ENCODE results near the gene ANO7. TPM values are rescaled to one million over a fixed set of nuclear protein-coding genes. Genes with fewer than 3 reads are reported as not detected.

ANO7 gene
- total RNA-seq, 1 experiment from 2014 or later: 0.84 TPM

DNA sequence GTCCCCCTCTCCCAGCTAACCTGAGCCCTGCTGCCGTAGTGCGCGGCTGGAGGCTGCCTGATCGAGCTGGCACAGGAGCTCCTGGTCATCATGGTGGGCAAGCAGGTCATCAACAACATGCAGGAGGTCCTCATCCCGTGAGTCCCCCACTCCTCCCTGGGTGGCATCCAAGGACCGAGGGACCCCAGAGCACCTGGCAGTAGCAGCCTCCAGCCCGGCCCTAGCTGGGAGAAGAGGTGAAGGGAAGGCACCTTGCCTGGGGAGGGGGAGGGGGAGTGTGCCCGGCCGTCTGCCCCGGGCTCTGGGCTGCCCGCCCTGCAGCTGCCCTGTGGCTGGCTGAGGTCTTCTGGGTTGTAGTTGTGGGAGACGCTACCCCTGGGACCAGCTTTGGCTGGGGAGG, 26.3 kb downstream of the ANO7 start:
- no peak for DNase-seq (ENCODE audit: low read depth, low spot score)
- peaks cover 7 to 9% of the 10 kb centered on the region in 2 experiments; a peak in 3 of 4 replicates for H3K4me1 ChIP-seq (ENCODE audit: control insufficient read depth in 1 of 2, insufficient read depth in 2 of 2, low read length in 2 of 2)
- ChIA-PET RAD21 (ENCODE audit: low non-redundant PET in 1 of 2, low total read pairs in 2 of 2, uncharacterized antibody in 2 of 2, unreplicated experiment in 2 of 2) (no interaction called here), CTCF (no interaction called here), POLR2A (no interaction called here)
- intact Hi-C loops (cut with micrococcal nuclease): no loop called here
- no peaks in the 10 kb centered on the region for H4K20me1 ChIP-seq (ENCODE audit: insufficient read depth)
- H3K36me3 ChIP-seq (ENCODE audit: control insufficient read depth in 1 of 2, insufficient read depth in 2 of 2, low read length in 2 of 2): no peaks in the 10 kb centered on the region
- no TSS peak for BruUV-seq (replicated peaks)
- H3K9me2 ChIP-seq (ENCODE audit: insufficient read depth): no peaks in the 10 kb centered on the region
- H2AFZ ChIP-seq (ENCODE audit: low read depth, low read length, poor library complexity, severe bottlenecking): no peak overlapping the region
- no peak for ATAC-seq
- no peaks in the 10 kb centered on the region for H3K9me3 ChIP-seq (ENCODE audit: control insufficient read depth in 1 of 2, insufficient read depth in 1 of 2, low read depth in 1 of 2, low read length in 2 of 2)
- H3K79me2 ChIP-seq (ENCODE audit: insufficient read depth, low read length): no peaks in the 10 kb centered on the region
- no peak overlapping the region for H3K27ac ChIP-seq (ENCODE audit: low read depth, low read length)
- H3K9ac ChIP-seq (ENCODE audit: low read length): no peak overlapping the region
- H3K4me3 ChIP-seq (replicated peaks in 1 of 2; ENCODE audit: low read depth in 1 of 2, low read length in 2 of 2): no peak overlapping the region
- no peak overlapping the region for H3K4me2 ChIP-seq (ENCODE audit: low read length)
- H3K27me3 ChIP-seq (ENCODE audit: insufficient read depth, low read length): no peaks in the 10 kb centered on the region
- no peak for TF ChIP-seq YY1 (IDR thresholded peaks at IDR 0.05; ENCODE audit: extremely low read depth, insufficient replicate concordance, low read depth, low read length)
- TF ChIP-seq TCF7L2 (IDR thresholded peaks at IDR 0.05; ENCODE audit: borderline replicate concordance, extremely low read depth, insufficient read depth, insufficient read length): no peak
- TF ChIP-seq, protein P1, sequence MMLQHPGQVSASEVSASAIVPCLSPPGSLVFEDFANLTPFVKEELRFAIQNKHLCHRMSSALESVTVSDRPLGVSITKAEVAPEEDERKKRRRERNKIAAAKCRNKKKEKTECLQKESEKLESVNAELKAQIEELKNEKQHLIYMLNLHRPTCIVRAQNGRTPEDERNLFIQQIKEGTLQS (IDR thresholded peaks at IDR 0.05): no peak
- TF ChIP-seq ZNF274 (IDR thresholded peaks at IDR 0.05; ENCODE audit: low read depth, low read length): no peak
- TF ChIP-seq, protein P2, sequence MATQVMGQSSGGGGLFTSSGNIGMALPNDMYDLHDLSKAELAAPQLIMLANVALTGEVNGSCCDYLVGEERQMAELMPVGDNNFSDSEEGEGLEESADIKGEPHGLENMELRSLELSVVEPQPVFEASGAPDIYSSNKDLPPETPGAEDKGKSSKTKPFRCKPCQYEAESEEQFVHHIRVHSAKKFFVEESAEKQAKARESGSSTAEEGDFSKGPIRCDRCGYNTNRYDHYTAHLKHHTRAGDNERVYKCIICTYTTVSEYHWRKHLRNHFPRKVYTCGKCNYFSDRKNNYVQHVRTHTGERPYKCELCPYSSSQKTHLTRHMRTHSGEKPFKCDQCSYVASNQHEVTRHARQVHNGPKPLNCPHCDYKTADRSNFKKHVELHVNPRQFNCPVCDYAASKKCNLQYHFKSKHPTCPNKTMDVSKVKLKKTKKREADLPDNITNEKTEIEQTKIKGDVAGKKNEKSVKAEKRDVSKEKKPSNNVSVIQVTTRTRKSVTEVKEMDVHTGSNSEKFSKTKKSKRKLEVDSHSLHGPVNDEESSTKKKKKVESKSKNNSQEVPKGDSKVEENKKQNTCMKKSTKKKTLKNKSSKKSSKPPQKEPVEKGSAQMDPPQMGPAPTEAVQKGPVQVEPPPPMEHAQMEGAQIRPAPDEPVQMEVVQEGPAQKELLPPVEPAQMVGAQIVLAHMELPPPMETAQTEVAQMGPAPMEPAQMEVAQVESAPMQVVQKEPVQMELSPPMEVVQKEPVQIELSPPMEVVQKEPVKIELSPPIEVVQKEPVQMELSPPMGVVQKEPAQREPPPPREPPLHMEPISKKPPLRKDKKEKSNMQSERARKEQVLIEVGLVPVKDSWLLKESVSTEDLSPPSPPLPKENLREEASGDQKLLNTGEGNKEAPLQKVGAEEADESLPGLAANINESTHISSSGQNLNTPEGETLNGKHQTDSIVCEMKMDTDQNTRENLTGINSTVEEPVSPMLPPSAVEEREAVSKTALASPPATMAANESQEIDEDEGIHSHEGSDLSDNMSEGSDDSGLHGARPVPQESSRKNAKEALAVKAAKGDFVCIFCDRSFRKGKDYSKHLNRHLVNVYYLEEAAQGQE (IDR thresholded peaks at IDR 0.05; ENCODE audit: low read depth): no peak
- no peak for TF ChIP-seq EZH2 (IDR thresholded peaks at IDR 0.05)
- TF ChIP-seq, protein P3, sequence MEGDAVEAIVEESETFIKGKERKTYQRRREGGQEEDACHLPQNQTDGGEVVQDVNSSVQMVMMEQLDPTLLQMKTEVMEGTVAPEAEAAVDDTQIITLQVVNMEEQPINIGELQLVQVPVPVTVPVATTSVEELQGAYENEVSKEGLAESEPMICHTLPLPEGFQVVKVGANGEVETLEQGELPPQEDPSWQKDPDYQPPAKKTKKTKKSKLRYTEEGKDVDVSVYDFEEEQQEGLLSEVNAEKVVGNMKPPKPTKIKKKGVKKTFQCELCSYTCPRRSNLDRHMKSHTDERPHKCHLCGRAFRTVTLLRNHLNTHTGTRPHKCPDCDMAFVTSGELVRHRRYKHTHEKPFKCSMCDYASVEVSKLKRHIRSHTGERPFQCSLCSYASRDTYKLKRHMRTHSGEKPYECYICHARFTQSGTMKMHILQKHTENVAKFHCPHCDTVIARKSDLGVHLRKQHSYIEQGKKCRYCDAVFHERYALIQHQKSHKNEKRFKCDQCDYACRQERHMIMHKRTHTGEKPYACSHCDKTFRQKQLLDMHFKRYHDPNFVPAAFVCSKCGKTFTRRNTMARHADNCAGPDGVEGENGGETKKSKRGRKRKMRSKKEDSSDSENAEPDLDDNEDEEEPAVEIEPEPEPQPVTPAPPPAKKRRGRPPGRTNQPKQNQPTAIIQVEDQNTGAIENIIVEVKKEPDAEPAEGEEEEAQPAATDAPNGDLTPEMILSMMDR (IDR thresholded peaks at IDR 0.05 in 2 of 3, conservative IDR thresholded peaks at IDR 0.05 in 1 of 3; ENCODE audit: borderline replicate concordance in 1 of 3, insufficient read depth in 1 of 3, low read depth in 2 of 3, low read length in 2 of 3): no peak
- TF ChIP-seq RAD21 (IDR thresholded peaks at IDR 0.05; ENCODE audit: low read depth): no peak
- no peak for TF ChIP-seq ELF1 (IDR thresholded peaks at IDR 0.05; ENCODE audit: borderline replicate concordance, low read depth)
- no peak for TF ChIP-seq SIN3A (IDR thresholded peaks at IDR 0.05; ENCODE audit: low read depth)
- no peak for TF ChIP-seq CBX3 (IDR thresholded peaks at IDR 0.05; ENCODE audit: low read depth)
- no peak for TF ChIP-seq ZFX (IDR thresholded peaks at IDR 0.05)
- TF ChIP-seq EGR1 (IDR thresholded peaks at IDR 0.05; ENCODE audit: low read depth): no peak
- TF ChIP-seq EZH2phosphoT487 (IDR thresholded peaks at IDR 0.05; ENCODE audit: borderline replicate concordance): no peak
- TF ChIP-seq POLR2A (IDR thresholded peaks at IDR 0.05; ENCODE audit: borderline replicate concordance, extremely low read depth, insufficient read depth, insufficient read length): no peak
- TF ChIP-seq, protein P4, sequence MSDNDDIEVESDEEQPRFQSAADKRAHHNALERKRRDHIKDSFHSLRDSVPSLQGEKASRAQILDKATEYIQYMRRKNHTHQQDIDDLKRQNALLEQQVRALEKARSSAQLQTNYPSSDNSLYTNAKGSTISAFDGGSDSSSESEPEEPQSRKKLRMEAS (IDR thresholded peaks at IDR 0.05): no peak
